GM12878 (cell line): ENCODE results near the gene UBR2.

Experiments used
- CHD2 ChIP-seq: IDR thresholded peaks from 2 replicates; pipeline ENCODE4 v1.6.1; 2011; ENCODE audit warnings: low read depth, low read length, improper control_type of control experiment, borderline replicate concordance
- CTCF ChIP-seq, 3 experiments: IDR thresholded peaks in 2 of 3; conservative IDR thresholded peaks in 1 of 3; 2 replicates each; pipeline ENCODE4 v1.5.1; 2011; ENCODE audit warnings: low read depth in 3 of 3, low read length in 3 of 3, mild to moderate bottlenecking in 3 of 3, control low read depth in 2 of 3, moderate library complexity in 2 of 3, inconsistent platforms in 1 of 3, mixed read lengths in 1 of 3; ENCODE audit not compliant: control insufficient read depth in 2 of 3, insufficient read depth in 1 of 3; ENCODE audit errors: extremely low read depth in 1 of 3
- FOXM1 ChIP-seq: IDR thresholded peaks from 2 replicates; pipeline ENCODE4 v1.6.1; 2012; ENCODE audit warnings: low read depth, mild to moderate bottlenecking, inconsistent platforms, low read length, moderate library complexity
- HDAC2 ChIP-seq: fragments of 200-600 bp; sonication (generic); IDR thresholded peaks from 2 replicates; pipeline ENCODE4 v1.6.1; 2017
- JUND ChIP-seq: IDR thresholded peaks from 2 replicates; pipeline ENCODE4 v1.6.1; 2012; ENCODE audit warnings: low read depth, mild to moderate bottlenecking, low read length, improper control_type of control experiment, moderate library complexity
- NFIC ChIP-seq: IDR thresholded peaks from 2 replicates; pipeline ENCODE4 v1.6.1; 2012; ENCODE audit warnings: low read depth, mild to moderate bottlenecking, inconsistent platforms, low read length, moderate library complexity
- POLR2A ChIP-seq: IDR thresholded peaks from 2 replicates; pipeline ENCODE4 v1.6.1; 2011; ENCODE audit warnings: low read depth, mild to moderate bottlenecking, low read length
- SIN3A ChIP-seq: IDR thresholded peaks from 2 replicates; pipeline ENCODE4 v1.6.1; 2012; ENCODE audit warnings: low read depth, low read length, improper control_type of control experiment
- SMC3 ChIP-seq: IDR thresholded peaks from 2 replicates; pipeline ENCODE4 v1.6.1; 2011; ENCODE audit warnings: low read length, improper control_type of control experiment, borderline replicate concordance
- TAF1 ChIP-seq: IDR thresholded peaks from 2 replicates; pipeline ENCODE4 v1.6.1; 2011; ENCODE audit warnings: mild to moderate bottlenecking, low read depth, low read length, borderline replicate concordance
- TCF12 ChIP-seq: IDR thresholded peaks from 2 replicates; pipeline ENCODE4 v1.6.1; 2011; ENCODE audit warnings: low read depth, mild to moderate bottlenecking, low read length

GRCh38 chr6:42727627-42728026, 163.8 kb downstream of the UBR2 start:
- TF ChIP-seq TAF1, result no peak
- TF ChIP-seq NFIC, result no peak
- TF ChIP-seq FOXM1, result no peak
- TF ChIP-seq CHD2, result no peak
- TF ChIP-seq POLR2A, result no peak
- no peak for TF ChIP-seq JUND
- no peak for TF ChIP-seq CTCF (IDR thresholded peaks at IDR 0.05 in 2 of 3, conservative IDR thresholded peaks at IDR 0.05 in 1 of 3; ENCODE audit: control insufficient read depth in 2 of 3, extremely low read depth in 1 of 3, insufficient read depth in 1 of 3, low read depth in 3 of 3, low read length in 3 of 3)
- TF ChIP-seq SMC3, result no peak
- no peak for TF ChIP-seq HDAC2
- no peak for TF ChIP-seq SIN3A
- no peak for TF ChIP-seq TCF12
